SK-N-DZ (cell line): ENCODE data around the gene TMEM209.

Experiments
- DNase-seq: peaks from one replicate; pipeline ENCODE4 v3.0.0-alpha.2; 2015; ENCODE audit warnings: low spot score

Gene TMEM209

DNA sequence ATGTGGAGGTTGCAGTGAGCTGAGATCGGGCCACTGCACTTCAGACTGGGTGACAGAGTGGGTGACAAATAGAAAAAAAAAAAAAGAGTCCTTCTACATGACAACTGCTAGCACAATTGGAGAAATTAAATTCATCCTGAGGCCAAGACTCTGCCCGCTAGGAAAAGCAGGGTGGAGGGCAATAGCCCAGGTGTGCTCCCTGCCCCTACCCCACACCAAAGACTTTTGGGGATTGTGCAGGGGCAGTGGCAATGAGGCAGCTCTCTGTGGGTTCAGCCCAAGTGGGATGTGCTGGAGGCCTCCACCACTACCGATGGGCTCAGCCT lies 61.3 kb downstream of the TMEM209 start:
- no peak for DNase-seq

DNA sequence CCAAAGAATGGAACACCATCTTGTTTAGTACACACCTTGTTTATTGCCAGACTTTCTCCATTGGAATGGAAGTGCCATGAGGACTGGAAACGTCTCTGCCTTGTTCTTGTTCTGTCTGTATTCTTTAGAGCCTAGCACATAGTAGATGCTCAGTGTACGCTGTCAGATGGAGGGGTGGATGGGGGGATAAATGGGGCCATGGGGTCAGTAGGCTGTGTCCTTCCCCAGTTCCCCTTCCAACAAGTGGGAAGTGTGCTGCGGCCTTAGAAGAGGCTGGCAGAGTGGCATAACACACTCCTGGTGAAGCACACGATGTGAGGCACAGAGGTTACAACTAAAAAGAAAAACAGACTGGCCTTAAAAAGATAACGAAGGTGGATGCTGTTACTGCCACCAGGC lies 61.9 kb downstream of the TMEM209 start:
- no peak for DNase-seq

- DNase-seq, result no peak
Measured at GRCh38 chr7:130142654-130143333, 62.4 kb downstream of the TMEM209 start.

GRCh38 chr7:130141884-130142653 lies 63.1 kb downstream of the TMEM209 start:
- DNase-seq, result no peak

GRCh38 chr7:130141161-130141883 lies 63.9 kb downstream of the TMEM209 start:
- peak; percentile 83 for DNase-seq

- DNase-seq, result no peak
Measured at GRCh38 chr7:130140551-130141160, 64.5 kb downstream of the TMEM209 start.

- no peak for DNase-seq
Measured at GRCh38 chr7:130139193-130139960, 65.8 kb downstream of the TMEM209 start.

DNA sequence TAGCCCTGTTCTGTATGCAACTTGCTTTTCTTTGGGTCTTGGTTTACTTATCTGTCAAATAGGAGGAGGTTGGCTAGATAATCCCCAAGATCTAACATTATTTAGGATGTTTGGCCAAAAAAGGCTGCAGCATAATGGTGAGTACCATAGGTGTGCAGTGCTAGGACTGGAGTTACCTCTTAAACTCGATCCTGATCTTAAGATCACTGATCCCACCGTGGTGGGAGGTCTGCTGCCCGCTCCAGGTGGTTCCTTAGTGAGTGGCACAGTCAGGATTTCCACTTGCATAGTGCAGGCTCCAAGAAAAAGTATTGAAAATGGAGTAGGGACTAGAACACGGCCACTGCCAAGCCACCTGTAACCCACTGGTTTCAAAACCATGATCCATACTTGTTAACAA lies 68.0 kb downstream of the TMEM209 start:
- DNase-seq, result no peak

GRCh38 chr7:130136579-130137167 lies 68.5 kb downstream of the TMEM209 start:
- no peak for DNase-seq

DNA sequence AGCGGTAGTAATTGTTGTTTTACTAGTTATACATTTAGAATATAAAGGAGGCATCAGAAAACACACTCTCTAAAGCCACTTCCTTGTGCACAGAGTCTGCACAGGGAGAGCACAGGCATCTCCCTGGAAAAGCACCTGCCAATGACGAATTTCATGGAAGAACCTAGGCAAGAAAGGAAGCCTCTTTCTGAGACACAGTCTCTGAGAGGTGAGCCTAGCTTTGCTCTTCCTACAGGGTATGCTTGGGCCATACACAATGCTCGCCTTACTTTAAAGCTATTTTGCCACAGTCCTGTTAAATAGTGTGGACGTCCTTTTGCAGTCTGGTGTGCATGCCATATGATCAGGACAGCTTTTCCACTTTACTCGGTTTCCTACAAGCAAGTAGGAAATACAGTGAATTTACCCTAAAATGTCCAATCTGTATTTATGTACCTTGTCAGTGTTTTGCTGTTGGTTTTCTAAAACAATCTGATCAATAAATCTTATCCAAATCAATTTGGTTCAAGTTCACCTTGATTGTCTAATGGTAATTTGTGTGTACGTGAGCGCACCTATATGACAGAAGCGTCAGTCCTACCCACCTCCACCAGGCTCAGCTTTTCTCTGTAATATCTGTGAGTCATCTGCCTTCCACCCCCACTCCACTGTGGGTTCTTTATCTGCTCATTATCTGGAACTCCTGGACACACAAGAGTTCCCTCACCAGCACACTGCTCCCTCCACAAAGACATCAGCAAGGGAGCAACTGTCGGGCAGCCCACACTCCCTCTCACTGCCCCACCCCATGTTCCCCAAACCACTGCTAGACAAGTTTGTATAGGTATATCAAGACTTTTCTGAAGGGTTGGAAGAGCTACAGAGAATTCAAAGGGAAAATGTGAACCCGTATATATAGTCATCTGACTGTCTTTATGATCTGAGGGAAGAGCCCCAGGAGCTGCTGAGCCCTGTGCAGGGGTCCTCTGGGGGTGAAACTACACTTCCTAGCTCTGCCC lies 69.7 kb downstream of the TMEM209 start:
- no peak for DNase-seq

DNA sequence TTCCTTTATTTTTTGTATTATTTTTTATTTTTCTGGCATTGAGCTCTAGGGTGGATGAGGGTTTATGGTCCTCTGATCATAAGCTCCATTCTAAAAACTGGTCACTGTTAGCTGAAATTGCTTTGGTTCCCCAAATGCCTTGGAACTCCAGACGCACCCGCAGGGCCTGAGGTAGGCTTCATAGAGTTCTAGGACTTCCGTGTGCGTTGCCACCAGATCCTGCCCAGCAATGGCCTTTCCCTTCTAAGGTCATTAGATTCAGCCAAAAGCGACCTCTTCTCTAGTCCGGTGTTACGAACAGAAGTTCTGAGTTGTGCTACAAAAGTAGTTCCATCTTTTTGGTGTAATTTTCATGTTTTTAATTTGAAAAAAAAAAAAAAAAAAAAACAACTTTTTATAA lies 70.5 kb downstream of the TMEM209 start:
- no peak for DNase-seq

GRCh38 chr7:130134106-130134636 lies 71.0 kb downstream of the TMEM209 start:
- no peak for DNase-seq

GRCh38 chr7:130133029-130133782 lies 72.0 kb downstream of the TMEM209 start:
- DNase-seq, result no peak

DNA sequence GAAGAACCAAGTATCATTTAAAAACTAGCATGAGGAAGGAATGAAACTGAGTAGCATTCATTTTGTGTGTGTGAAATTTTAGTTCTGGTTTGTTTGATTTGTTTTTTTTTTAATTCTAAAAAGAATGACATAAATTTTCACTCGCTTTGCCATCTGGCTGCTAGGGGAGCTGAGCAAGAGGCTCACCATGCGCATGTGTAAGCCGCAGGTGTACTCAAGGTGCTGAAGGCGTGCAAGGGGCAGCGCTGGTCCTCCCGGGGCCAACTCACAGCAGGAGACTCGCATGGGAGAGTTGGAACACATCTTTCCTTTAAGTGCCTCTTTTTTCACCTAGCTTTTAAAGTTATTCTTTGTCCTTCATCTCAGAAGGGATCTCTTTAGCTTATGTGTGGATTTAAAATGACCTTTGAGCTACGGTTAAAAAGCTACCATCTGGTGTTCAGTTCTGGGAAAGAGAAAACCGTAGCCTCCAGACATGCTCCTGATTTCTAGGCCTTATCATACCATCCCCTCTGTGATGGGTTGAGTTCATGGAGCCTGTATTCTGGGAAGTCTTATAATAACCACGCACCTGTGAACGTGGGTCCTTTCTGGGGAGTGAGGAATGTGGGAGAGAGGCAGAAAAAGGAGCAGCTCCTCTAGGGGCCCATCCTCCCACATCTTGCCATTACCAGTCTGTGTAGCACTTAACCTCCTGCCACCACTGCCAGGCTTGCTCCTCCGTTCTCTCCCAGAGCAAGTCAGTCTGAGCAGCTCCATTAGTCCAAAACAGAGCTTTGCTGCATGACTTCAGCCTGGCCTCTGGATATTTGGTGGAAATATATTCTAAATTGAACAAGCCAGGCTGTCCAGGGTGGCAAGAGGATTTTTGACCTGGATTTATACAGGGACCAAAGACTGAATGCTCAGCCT lies 73.0 kb downstream of the TMEM209 start:
- no peak for DNase-seq

- no peak for DNase-seq
Measured at GRCh38 chr7:130131191-130131834, 73.9 kb downstream of the TMEM209 start.

DNA sequence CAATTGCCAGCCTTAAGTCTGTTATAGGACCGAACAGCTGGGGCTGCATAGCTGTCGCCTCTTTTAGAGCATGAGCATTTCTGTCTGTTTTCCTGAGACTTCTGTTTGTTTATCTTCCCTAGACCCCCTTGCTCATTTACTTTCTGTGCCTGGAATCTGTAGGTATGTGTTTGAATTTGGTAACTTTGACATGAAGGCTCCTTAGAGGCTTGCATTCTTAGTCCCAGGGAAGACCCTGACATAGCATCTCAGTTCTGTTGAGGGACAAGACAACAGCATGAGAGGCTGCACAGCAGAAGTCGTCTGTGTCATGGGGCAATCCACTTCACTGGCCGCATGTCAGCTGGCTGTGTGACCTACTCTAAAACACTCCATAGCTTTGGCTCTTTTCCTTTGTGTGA lies 76.2 kb downstream of the TMEM209 start:
- no peak for DNase-seq

DNA sequence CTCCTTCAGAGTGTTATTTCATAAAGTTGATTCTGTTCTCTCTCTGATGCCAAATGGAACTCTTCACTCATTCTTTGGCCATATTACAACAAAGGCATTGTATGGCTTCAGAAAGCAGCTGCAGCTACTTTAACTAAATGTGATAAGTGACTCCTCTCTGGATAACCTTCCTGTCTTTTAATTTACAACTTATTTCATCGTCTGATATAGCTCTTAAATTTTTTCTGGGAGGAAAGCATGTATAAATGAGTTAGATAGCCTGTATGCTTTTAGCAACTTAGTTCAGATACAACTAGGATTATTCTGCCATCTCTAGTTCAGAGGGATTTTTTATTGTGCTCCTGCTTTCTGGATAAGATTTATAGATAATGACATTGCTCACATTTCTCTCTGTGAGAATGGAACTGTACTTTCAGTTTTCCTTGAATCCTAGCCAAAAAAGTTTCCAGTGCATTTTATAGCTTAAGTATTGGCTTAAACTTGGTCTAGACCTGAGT lies 77.3 kb downstream of the TMEM209 start:
- no peak for DNase-seq
